HepG2 (cell line): ENCODE data around the gene ADI1. TPM values are rescaled to one million over a fixed set of nuclear protein-coding genes. Genes with fewer than 3 reads are reported as not detected.
A peak's percentile ranks its signal among the peaks of the same experiment; 100 is the strongest.

ENCODE experiments used
- MTA1 ChIP-seq: sonication (generic); formaldehyde crosslinking; IDR thresholded peaks from 2 replicates; pipeline ENCODE4 v1.4.0; 2020; ENCODE audit warnings: missing genetic modification reagents, mild to moderate bottlenecking, borderline replicate concordance
- TEAD3 ChIP-seq: optimal IDR thresholded peaks from 2 replicates; pipeline ENCODE3; 2016; ENCODE audit warnings: borderline replicate concordance
- ZEB1 ChIP-seq: IDR thresholded peaks from 2 replicates; pipeline ENCODE4 v1.6.1; 2012; ENCODE audit warnings: mild to moderate bottlenecking, low read depth, inconsistent platforms; ENCODE audit not compliant: insufficient replicate concordance
- ZNF318 ChIP-seq: sonication (generic); formaldehyde crosslinking; IDR thresholded peaks from 2 replicates; pipeline ENCODE4 v1.4.0; 2020; ENCODE audit warnings: mild to moderate bottlenecking, missing genetic modification reagents
- polyA plus RNA-seq, 8 experiments: library from polyadenylated mRNA; depleted of rRNA in 3 of 8; stranded (reverse) in 7 of 8; unstranded in 1 of 8; fragments of >200 nt; fragmentation: Illumina TruSeq in 4 of 8; extraction: Trizol in 4 of 8; gene quantifications; 2 replicates each; pipeline versions ENCODE4 v1.2.1 to v1.2.3, GENCODE V29; 2011 to 2016; ENCODE audit warnings: low read depth in 4 of 8, missing spikeins in 1 of 8, mixed read lengths in 1 of 8; ENCODE audit not compliant: insufficient read depth in 1 of 8
- total RNA-seq, 5 experiments: library from RNA; depleted of rRNA; stranded (reverse); fragments of >200 nt; fragmentation: Illumina TruSeq; extraction: Trizol; gene quantifications; 2 replicates each; pipeline ENCODE4 v1.2.3, GENCODE V29; 2016; ENCODE audit warnings: low read depth in 1 of 5
- TF ChIP-seq, protein P1 (sequence below): sonication (generic); formaldehyde crosslinking; IDR thresholded peaks from 2 replicates; pipeline ENCODE4 v1.4.0; 2020; ENCODE audit warnings: missing genetic modification reagents
- TF ChIP-seq, protein P2 (sequence below): sonication (generic); formaldehyde crosslinking; IDR thresholded peaks from 2 replicates; pipeline ENCODE4 v1.5.0; 2020; ENCODE audit warnings: mild to moderate bottlenecking, missing genetic modification reagents, borderline replicate concordance

Gene ADI1
- total and polyA plus RNA-seq, 2 of the 13 experiments (the other 11 are each of a cell fraction or from before 2014, with no cell fraction given), result 28.7 to 123 TPM

DNA sequence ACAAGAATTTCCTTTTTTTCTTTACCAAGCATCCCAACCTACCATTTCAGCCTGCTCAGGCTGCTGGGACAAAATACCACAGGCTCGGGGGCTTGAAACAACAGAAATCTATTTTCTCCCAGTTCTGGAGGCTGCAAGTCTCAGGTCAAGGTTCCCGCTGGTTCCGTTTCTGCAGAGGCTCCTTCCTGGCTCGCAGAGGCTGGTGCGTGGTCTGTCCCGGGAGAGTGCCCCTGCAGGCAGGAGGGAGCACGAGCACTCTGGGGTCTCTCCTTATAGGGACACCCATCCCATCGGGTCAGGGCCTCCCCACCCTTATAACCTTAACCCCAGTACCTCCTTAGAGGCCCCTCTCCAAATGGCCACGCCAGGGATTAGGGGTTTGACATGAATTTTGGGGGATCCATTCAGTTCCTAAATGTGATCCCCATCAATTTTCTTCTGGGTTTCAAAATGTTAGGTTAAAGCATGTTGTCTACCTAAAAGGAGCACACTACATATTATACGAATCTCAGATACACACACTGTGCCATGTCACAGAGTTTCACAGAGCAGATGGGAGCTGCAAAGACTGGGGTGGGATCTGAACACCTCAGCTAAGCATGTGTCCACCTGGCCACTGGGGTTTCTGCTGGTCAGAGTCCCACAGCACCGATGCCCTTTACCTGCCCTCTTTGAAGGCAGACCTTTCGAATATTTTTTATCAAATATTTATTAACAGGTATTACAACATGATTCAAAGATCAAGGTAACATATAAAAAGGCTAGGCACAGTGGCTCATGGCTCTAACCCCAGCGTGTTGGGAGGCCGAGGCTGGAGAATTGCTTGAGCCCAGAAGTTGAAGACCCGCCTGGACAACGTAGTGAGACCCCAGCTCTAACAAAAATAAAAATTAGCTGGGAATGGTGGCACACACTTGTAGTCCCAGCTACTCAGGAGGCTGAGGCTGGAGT is 17.6 kb upstream of the ADI1 start (continued):
- TF ChIP-seq ZNF318 (CRISPR knock-in tag) (no peak), TEAD3 (no peak), MTA1 (CRISPR knock-in tag) (peak; percentile 64; the same call in 1 of the 2 replicates), ZEB1 (peak; percentile 44)
- TF ChIP-seq, protein P1, sequence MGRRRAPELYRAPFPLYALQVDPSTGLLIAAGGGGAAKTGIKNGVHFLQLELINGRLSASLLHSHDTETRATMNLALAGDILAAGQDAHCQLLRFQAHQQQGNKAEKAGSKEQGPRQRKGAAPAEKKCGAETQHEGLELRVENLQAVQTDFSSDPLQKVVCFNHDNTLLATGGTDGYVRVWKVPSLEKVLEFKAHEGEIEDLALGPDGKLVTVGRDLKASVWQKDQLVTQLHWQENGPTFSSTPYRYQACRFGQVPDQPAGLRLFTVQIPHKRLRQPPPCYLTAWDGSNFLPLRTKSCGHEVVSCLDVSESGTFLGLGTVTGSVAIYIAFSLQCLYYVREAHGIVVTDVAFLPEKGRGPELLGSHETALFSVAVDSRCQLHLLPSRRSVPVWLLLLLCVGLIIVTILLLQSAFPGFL (CRISPR knock-in tag), result no peak
- TF ChIP-seq, protein P2, sequence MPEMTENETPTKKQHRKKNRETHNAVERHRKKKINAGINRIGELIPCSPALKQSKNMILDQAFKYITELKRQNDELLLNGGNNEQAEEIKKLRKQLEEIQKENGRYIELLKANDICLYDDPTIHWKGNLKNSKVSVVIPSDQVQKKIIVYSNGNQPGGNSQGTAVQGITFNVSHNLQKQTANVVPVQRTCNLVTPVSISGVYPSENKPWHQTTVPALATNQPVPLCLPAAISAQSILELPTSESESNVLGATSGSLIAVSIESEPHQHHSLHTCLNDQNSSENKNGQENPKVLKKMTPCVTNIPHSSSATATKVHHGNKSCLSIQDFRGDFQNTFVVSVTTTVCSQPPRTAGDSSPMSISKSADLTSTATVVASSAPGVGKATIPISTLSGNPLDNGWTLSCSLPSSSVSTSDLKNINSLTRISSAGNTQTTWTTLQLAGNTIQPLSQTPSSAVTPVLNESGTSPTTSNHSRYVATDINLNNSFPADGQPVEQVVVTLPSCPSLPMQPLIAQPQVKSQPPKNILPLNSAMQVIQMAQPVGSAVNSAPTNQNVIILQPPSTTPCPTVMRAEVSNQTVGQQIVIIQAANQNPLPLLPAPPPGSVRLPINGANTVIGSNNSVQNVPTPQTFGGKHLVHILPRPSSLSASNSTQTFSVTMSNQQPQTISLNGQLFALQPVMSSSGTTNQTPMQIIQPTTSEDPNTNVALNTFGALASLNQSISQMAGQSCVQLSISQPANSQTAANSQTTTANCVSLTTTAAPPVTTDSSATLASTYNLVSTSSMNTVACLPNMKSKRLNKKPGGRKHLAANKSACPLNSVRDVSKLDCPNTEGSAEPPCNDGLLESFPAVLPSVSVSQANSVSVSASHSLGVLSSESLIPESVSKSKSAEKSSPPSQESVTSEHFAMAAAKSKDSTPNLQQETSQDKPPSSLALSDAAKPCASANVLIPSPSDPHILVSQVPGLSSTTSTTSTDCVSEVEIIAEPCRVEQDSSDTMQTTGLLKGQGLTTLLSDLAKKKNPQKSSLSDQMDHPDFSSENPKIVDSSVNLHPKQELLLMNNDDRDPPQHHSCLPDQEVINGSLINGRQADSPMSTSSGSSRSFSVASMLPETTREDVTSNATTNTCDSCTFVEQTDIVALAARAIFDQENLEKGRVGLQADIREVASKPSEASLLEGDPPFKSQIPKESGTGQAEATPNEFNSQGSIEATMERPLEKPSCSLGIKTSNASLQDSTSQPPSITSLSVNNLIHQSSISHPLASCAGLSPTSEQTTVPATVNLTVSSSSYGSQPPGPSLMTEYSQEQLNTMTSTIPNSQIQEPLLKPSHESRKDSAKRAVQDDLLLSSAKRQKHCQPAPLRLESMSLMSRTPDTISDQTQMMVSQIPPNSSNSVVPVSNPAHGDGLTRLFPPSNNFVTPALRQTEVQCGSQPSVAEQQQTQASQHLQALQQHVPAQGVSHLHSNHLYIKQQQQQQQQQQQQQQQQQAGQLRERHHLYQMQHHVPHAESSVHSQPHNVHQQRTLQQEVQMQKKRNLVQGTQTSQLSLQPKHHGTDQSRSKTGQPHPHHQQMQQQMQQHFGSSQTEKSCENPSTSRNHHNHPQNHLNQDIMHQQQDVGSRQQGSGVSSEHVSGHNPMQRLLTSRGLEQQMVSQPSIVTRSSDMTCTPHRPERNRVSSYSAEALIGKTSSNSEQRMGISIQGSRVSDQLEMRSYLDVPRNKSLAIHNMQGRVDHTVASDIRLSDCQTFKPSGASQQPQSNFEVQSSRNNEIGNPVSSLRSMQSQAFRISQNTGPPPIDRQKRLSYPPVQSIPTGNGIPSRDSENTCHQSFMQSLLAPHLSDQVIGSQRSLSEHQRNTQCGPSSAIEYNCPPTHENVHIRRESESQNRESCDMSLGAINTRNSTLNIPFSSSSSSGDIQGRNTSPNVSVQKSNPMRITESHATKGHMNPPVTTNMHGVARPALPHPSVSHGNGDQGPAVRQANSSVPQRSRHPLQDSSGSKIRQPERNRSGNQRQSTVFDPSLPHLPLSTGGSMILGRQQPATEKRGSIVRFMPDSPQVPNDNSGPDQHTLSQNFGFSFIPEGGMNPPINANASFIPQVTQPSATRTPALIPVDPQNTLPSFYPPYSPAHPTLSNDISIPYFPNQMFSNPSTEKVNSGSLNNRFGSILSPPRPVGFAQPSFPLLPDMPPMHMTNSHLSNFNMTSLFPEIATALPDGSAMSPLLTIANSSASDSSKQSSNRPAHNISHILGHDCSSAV (CRISPR knock-in tag), result no peak
